ENCODE measurements around the gene DMXL1.
"Not testable (repeated sequence)": the region's sequence is repeated elsewhere in the genome, so short reads cannot be mapped to it uniquely, and the experiment has no call there.

Gene DMXL1

DNA sequence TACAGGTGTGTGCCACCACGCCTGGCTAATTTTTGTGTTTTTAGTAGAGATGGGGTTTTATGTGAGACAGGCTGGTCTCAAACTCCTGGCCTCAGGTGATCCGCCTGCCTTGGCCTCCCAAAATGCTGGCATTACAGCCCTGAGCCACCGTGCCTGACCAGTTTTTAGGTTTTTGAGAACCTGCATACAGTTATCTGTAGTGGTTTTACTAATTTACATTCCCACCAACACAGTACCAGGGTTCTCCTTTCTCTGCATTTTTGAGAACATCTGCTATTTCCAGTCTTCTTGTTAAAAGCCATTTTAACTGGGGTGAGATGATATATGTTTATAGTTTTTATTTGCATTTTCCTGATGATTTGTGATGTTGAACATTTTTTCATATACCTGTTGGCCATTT is 12.8 kb downstream of the DMXL1 start:
- H3K27me3 ChIP-seq (ENCODE audit: low read depth, low read length), result no peaks in the 10 kb centered on the region
- H3K4me1 ChIP-seq (ENCODE audit: control insufficient read depth in 1 of 2, insufficient read depth in 2 of 2, low read length in 2 of 2), result peaks cover 5% of the 10 kb centered on the region in 2 donors
- no peaks in the 10 kb centered on the region for H3K36me3 ChIP-seq (ENCODE audit: control insufficient read depth in 1 of 2, insufficient read depth in 2 of 2, low read length in 2 of 2)
- no peak overlapping the region for H3K4me3 ChIP-seq (ENCODE audit: low read depth in 1 of 2, low read length in 2 of 2)
- H3K9me3 ChIP-seq (ENCODE audit: control insufficient read depth in 1 of 2, low read length in 2 of 2), result no peaks in the 10 kb centered on the region
- H3K27ac ChIP-seq (ENCODE audit: low read length), result no peak overlapping the region

DNA sequence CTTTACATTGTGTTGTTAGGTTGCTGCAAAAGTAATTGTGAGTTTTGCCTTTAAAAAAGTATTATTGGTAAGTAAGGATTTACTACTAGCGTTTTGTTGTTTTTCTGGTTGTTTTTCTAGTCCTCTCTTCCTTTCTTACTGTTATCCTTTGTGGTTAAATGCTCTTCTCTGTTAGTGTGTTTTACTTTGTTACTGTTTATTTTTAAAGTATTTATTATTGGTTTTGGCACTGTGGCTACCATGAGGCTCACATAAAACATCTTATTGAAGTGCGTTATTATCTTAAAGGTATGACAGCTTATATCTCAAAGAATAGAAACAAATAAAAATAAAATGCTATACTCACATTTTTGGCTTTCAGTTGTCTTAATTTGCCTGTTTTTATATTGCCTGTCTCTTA is 17.6 kb downstream of the DMXL1 start:
- H3K36me3 ChIP-seq (ENCODE audit: control insufficient read depth in 1 of 2, insufficient read depth in 2 of 2, low read length in 2 of 2), result no peaks in the 10 kb centered on the region
- H3K4me1 ChIP-seq (ENCODE audit: control insufficient read depth in 1 of 2, insufficient read depth in 2 of 2, low read length in 2 of 2), result no peaks in the 10 kb centered on the region
- no peak overlapping the region for H3K4me3 ChIP-seq (ENCODE audit: low read depth in 1 of 2, low read length in 2 of 2)
- no peak overlapping the region for H3K27ac ChIP-seq (ENCODE audit: low read length)
- no peaks in the 10 kb centered on the region for H3K27me3 ChIP-seq (ENCODE audit: low read depth, low read length)
- peaks cover 0 to 4% of the 10 kb centered on the region in 2 donors for H3K9me3 ChIP-seq (ENCODE audit: control insufficient read depth in 1 of 2, low read length in 2 of 2)

DNA sequence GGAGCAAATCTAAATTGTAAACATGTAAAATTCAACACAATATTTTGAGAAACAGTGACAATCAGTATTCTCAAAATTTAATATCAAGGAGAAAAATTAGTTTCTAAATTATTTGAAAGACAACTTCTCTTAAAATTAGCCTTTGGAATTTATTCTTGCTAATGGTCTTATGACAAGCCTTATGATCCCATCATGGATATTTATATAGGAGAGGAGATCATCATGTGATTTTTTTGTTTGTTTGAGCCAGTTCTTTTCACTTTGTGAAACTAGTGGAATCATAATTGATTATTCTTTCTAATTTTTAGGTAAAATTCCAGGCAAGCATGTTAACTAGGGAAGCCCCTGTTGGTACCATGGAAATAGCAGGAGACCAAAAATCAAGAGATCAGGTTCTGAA is 24.7 kb downstream of the DMXL1 start:
- Histone ChIP-seq H3K4me1 (ENCODE audit: control insufficient read depth in 1 of 2, insufficient read depth in 2 of 2, low read length in 2 of 2) (no peaks in the 10 kb centered on the region), H3K36me3 (ENCODE audit: control insufficient read depth in 1 of 2, insufficient read depth in 2 of 2, low read length in 2 of 2) (no peaks in the 10 kb centered on the region), H3K4me3 (ENCODE audit: low read depth in 1 of 2, low read length in 2 of 2) (no peak overlapping the region), H3K27me3 (ENCODE audit: low read depth, low read length) (no peaks in the 10 kb centered on the region), H3K27ac (ENCODE audit: low read length) (no peak overlapping the region), H3K9me3 (ENCODE audit: control insufficient read depth in 1 of 2, low read length in 2 of 2) (no peaks in the 10 kb centered on the region)

DNA sequence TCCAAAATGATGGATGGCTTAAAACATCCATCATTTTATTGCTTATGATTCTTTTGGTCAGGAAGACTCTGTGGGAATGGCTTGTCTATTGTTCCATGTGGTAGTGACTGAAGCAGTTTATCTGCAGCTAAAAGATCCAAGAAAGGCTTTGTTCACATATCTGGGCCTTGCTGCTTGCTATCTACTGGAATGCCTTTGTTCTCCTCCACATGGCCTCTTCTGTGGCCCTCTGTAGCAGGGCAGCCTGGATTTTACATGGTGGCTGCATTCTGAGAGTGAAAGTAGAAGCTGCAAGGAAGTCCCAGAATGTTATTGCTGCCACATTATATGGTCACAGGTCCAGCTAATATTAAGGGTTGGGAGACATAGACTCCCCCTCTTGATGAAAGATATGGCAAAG is 35.1 kb downstream of the DMXL1 start:
- H3K36me3 ChIP-seq (ENCODE audit: control insufficient read depth in 1 of 2, insufficient read depth in 2 of 2, low read length in 2 of 2), result peaks cover 7 to 8% of the 10 kb centered on the region in 2 donors
- no peaks in the 10 kb centered on the region for H3K27me3 ChIP-seq (ENCODE audit: low read depth, low read length)
- H3K4me3 ChIP-seq (ENCODE audit: low read depth in 1 of 2, low read length in 2 of 2), result no peak overlapping the region
- no peaks in the 10 kb centered on the region for H3K4me1 ChIP-seq (ENCODE audit: control insufficient read depth in 1 of 2, insufficient read depth in 2 of 2, low read length in 2 of 2)
- no peak overlapping the region for H3K27ac ChIP-seq (ENCODE audit: low read length)
- H3K9me3 ChIP-seq (ENCODE audit: control insufficient read depth in 1 of 2, low read length in 2 of 2), result no peaks in the 10 kb centered on the region

DNA sequence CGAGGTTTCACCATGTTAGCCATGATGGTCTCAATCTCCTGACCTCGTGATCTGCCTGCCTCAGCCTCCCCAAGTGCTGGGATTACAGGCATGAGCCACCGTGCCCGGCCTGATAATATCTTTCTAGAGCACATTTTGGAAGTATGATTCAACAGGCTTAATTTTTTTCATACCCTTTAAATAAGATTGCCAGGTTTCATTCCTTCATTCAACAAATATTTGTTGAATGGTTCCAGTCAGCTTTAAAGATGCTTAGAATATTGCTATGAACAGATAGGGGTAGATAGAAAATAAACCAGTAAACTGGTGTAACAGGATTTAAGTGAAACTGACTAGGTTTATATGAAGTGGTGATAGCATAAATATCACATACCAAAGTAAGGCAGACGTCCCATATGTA is 41.3 kb downstream of the DMXL1 start:
- Histone ChIP-seq H3K9me3 (ENCODE audit: control insufficient read depth in 1 of 2, low read length in 2 of 2) (no peaks in the 10 kb centered on the region), H3K4me3 (ENCODE audit: low read depth in 1 of 2, low read length in 2 of 2) (no peak overlapping the region), H3K27me3 (ENCODE audit: low read depth, low read length) (no peaks in the 10 kb centered on the region), H3K27ac (ENCODE audit: low read length) (no peak overlapping the region), H3K36me3 (ENCODE audit: control insufficient read depth in 1 of 2, insufficient read depth in 2 of 2, low read length in 2 of 2) (peaks cover 14 to 26% of the 10 kb centered on the region in 2 donors), H3K4me1 (ENCODE audit: control insufficient read depth in 1 of 2, insufficient read depth in 2 of 2, low read length in 2 of 2) (no peaks in the 10 kb centered on the region)

DNA sequence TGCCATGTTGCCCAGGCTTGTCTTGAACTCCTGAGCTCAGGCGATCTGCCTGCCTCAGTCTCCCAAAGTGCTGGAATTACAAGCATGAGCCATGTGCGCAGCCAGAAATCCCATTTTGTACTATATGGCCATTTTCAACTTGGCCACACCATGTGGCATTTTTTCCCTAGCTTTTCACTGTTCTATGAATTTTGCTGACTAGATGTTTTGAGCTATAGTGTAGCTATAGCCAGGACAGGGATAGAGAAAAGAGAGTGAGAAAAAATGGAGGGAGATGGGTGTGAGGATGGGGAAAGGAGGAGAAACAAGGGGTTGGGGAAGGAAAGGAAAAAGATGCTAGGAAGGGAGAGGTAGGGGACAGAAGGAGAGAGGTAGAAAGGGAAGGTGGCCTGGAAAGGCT is 46.4 kb downstream of the DMXL1 start:
- Histone ChIP-seq H3K36me3 (ENCODE audit: control insufficient read depth in 1 of 2, insufficient read depth in 2 of 2, low read length in 2 of 2) (peaks cover 21 to 34% of the 10 kb centered on the region in 2 donors), H3K4me3 (ENCODE audit: low read depth in 1 of 2, low read length in 2 of 2) (no peak overlapping the region)

DNA sequence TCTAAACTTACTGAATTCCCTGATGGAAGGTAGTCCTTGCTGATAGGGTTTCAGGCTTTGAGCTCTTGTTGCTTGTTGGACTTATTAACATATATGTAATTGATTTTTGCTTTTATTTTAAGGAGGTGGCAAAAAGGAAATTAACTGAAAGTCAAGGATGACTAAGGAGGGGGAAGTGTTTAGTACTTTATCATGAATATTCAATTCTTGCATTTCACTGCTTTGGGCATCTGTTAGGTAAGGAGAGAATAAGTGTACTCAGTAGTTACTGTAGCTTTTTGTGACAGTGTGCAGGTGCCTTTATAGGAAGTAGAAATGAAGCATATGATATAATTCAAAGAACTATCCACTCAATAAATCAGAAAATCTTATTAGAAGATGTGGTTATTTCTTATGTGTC is 47.1 kb downstream of the DMXL1 start:
- H3K4me3 ChIP-seq (ENCODE audit: low read depth in 1 of 2, low read length in 2 of 2), result no peak overlapping the region
- no peaks in the 10 kb centered on the region for H3K9me3 ChIP-seq (ENCODE audit: control insufficient read depth in 1 of 2, low read length in 2 of 2)
- H3K4me1 ChIP-seq (ENCODE audit: control insufficient read depth in 1 of 2, insufficient read depth in 2 of 2, low read length in 2 of 2), result no peaks in the 10 kb centered on the region
- H3K36me3 ChIP-seq (ENCODE audit: control insufficient read depth in 1 of 2, insufficient read depth in 2 of 2, low read length in 2 of 2), result peaks cover 21 to 29% of the 10 kb centered on the region in 2 donors
- no peak overlapping the region for H3K27ac ChIP-seq (ENCODE audit: low read length)
- H3K27me3 ChIP-seq (ENCODE audit: low read depth, low read length), result no peaks in the 10 kb centered on the region

More for the DNA sequence above, 46.4 kb downstream of the DMXL1 start:
- no peaks in the 10 kb centered on the region for H3K9me3 ChIP-seq (ENCODE audit: control insufficient read depth in 1 of 2, low read length in 2 of 2)
- H3K27me3 ChIP-seq (ENCODE audit: low read depth, low read length), result no peaks in the 10 kb centered on the region
- no peaks in the 10 kb centered on the region for H3K4me1 ChIP-seq (ENCODE audit: control insufficient read depth in 1 of 2, insufficient read depth in 2 of 2, low read length in 2 of 2)
- no peak overlapping the region for H3K27ac ChIP-seq (ENCODE audit: low read length)

DNA sequence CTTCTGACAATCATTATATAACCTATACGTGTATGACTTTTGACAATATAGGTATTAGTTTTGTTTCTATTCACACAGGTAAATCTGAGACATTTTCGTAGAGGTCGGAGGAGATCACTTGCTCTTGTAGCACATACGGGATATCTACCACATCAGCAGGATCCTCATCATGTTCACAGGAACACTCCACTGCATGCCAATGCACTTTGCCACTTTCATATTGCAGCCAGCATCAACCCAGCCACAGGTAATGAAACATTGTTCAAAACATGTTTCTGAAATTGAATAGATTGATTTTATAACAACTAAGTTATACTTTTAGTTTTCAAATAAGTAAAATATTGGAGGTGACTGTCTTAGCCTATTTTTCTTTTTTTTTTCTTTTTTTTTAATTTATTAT is 50.0 kb downstream of the DMXL1 start:
- no peaks in the 10 kb centered on the region for H3K27me3 ChIP-seq (ENCODE audit: low read depth, low read length)
- H3K4me3 ChIP-seq (ENCODE audit: low read depth in 1 of 2, low read length in 2 of 2), result no peak overlapping the region
- H3K27ac ChIP-seq (ENCODE audit: low read length), result no peak overlapping the region
- no peaks in the 10 kb centered on the region for H3K9me3 ChIP-seq (ENCODE audit: control insufficient read depth in 1 of 2, low read length in 2 of 2)
- peaks cover 16 to 29% of the 10 kb centered on the region in 2 donors for H3K36me3 ChIP-seq (ENCODE audit: control insufficient read depth in 1 of 2, insufficient read depth in 2 of 2, low read length in 2 of 2)
- no peaks in the 10 kb centered on the region for H3K4me1 ChIP-seq (ENCODE audit: control insufficient read depth in 1 of 2, insufficient read depth in 2 of 2, low read length in 2 of 2)

DNA sequence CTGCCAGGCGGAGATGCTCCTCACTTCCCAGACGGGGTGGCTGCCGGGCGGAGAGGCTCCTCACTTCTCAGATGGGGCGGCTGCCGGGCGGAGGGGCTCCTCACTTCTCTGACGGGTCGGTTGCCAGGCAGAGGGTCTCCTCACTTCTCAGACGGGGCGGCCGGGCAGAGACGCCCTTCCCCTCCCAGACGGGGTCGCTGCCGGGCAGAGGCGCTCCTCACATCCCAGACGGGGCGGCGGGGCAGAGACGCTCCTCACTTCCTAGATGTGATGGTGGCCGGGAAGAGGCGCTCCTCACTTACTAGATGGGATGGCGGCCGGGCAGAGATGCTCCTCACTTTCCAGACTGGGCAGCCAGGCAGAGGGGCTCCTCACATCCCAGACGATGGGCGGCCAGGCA is 51.6 kb downstream of the DMXL1 start:
- peaks cover 6 to 15% of the 10 kb centered on the region in 2 donors for H3K36me3 ChIP-seq (ENCODE audit: control insufficient read depth in 1 of 2, insufficient read depth in 2 of 2, low read length in 2 of 2)
- not testable (repeated sequence) for H3K4me1 ChIP-seq (ENCODE audit: control insufficient read depth in 1 of 2, insufficient read depth in 2 of 2, low read length in 2 of 2); H3K9me3 ChIP-seq (ENCODE audit: control insufficient read depth in 1 of 2, low read length in 2 of 2); H3K27ac ChIP-seq (ENCODE audit: low read length); H3K4me3 ChIP-seq (ENCODE audit: low read depth in 1 of 2, low read length in 2 of 2); H3K27me3 ChIP-seq (ENCODE audit: low read depth, low read length)

DNA sequence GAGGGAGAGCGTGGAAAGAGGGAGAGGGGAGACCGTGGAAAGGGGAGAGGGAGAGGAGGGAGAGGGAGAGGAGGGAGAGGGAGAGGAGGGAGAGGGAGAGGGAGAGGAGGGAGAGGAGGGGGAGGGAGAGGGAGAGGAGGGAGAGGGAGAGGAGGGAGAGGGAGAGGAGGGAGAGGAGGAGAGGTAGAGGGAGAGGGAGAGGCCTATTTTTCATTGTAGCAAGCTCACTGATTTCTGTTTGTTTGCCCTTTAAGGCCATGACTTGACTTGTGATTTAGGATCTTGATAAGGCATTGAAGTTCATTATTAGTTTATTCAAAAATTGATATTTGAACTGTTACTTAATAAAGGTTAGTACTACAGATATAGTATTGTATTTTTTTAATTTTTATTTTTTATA is 52.4 kb downstream of the DMXL1 start:
- H3K27ac ChIP-seq (ENCODE audit: low read length), result no peak overlapping the region
- H3K36me3 ChIP-seq (ENCODE audit: control insufficient read depth in 1 of 2, insufficient read depth in 2 of 2, low read length in 2 of 2), result peaks cover 6 to 13% of the 10 kb centered on the region in 2 donors
- no peaks in the 10 kb centered on the region for H3K4me1 ChIP-seq (ENCODE audit: control insufficient read depth in 1 of 2, insufficient read depth in 2 of 2, low read length in 2 of 2)
- no peak overlapping the region for H3K4me3 ChIP-seq (ENCODE audit: low read depth in 1 of 2, low read length in 2 of 2)
- no peaks in the 10 kb centered on the region for H3K27me3 ChIP-seq (ENCODE audit: low read depth, low read length)
- no peaks in the 10 kb centered on the region for H3K9me3 ChIP-seq (ENCODE audit: control insufficient read depth in 1 of 2, low read length in 2 of 2)

DNA sequence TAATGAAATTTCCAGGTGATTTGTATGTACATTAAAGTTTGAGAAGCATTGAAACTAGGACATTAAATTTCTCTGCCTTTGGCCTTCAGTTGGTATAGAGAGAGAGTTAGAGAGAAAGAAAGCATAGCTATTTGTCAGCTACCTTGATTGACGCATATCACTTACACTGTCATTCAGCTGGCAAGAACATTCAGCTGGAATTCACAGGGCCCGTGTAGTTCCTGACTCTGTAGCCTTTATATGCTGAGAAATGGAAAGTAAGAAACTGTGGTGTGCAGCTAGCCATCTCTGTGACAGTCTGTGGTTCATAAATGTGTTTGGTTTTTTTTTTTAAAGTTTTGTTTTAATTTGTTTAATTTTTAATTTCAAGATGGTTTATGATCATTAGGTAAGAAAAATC is 58.9 kb downstream of the DMXL1 start:
- peaks cover 10 to 36% of the 10 kb centered on the region in 2 donors for H3K36me3 ChIP-seq (ENCODE audit: control insufficient read depth in 1 of 2, insufficient read depth in 2 of 2, low read length in 2 of 2)
- no peaks in the 10 kb centered on the region for H3K9me3 ChIP-seq (ENCODE audit: control insufficient read depth in 1 of 2, low read length in 2 of 2)
- no peaks in the 10 kb centered on the region for H3K4me1 ChIP-seq (ENCODE audit: control insufficient read depth in 1 of 2, insufficient read depth in 2 of 2, low read length in 2 of 2)
- no peak overlapping the region for H3K27ac ChIP-seq (ENCODE audit: low read length)
- H3K4me3 ChIP-seq (ENCODE audit: low read depth in 1 of 2, low read length in 2 of 2), result no peak overlapping the region
- no peaks in the 10 kb centered on the region for H3K27me3 ChIP-seq (ENCODE audit: low read depth, low read length)

DNA sequence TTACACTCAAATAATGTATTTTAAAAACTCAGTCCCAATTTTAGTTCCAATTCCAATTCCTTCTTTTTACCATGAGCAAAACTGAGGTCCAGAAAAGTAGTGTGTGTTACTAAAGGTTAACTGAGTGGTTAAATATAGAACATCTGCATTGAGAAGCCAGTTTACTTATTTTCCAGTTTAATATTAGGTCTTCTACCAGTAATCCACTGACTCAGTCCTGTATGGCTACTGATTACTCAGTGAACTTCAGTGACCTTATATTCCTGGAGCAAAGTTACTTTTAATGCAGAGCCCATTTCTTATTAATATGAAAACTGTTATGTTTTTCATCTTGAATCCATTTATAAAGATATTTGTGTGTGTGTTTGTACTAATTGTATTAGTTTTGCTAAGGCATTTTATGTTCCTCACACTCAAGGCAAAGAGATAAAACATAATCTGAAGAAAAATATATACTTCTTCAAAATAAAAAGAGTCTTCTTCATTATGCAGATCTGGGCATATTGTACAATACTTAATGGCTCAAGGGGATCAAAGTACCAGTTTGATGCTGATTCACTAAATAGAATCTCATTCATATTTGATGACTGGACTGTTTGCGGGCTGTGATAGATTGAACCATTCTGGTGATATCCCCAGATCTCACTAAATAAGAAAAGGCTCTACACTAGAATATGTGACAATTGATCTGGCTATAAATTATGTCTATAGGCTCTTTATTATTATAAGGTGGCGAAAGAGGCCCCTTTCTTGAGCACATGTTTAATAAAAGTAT is 60.8 kb downstream of the DMXL1 start:
- H3K9me3 ChIP-seq (ENCODE audit: control insufficient read depth in 1 of 2, low read length in 2 of 2), result no peaks in the 10 kb centered on the region
- H3K4me1 ChIP-seq (ENCODE audit: control insufficient read depth in 1 of 2, insufficient read depth in 2 of 2, low read length in 2 of 2), result no peaks in the 10 kb centered on the region
- H3K36me3 ChIP-seq (ENCODE audit: control insufficient read depth in 1 of 2, insufficient read depth in 2 of 2, low read length in 2 of 2), result peaks cover 10 to 52% of the 10 kb centered on the region in 2 donors
- no peaks in the 10 kb centered on the region for H3K27me3 ChIP-seq (ENCODE audit: low read depth, low read length)
- H3K27ac ChIP-seq (ENCODE audit: low read length), result no peak overlapping the region
- no peak overlapping the region for H3K4me3 ChIP-seq (ENCODE audit: low read depth in 1 of 2, low read length in 2 of 2)

Data from muscle layer of duodenum (tissue), 2 donors.